HepG2 (cell line): ENCODE measurements around the gene RPS2. TPM values are rescaled to one million over a fixed set of nuclear protein-coding genes. Genes with fewer than 3 reads are reported as not detected.

Experiments used
- ATAC-seq: fragments of 200-7000 bp; cut with Tn5 transposase; 3 replicates; pipeline ENCODE4 v1.9.1; 2020; ENCODE audit warnings: mild to moderate bottlenecking, moderate library complexity
- BruUV-seq: library from RNA; stranded (reverse); fragments of 400-500 nt; replicated peaks from 2 replicates; lab custom pipeline; 2021; lab: Mats Ljungman, UMichigan
- CTCF ChIA-PET: fragments of 300-600 bp; formaldehyde crosslinking; extraction: SDS; loops from one replicate; lab custom pipeline; 2021; ENCODE audit warnings: low total read pairs, inconsistent platforms, low intra/inter-chr PET ratio; lab: Yijun Ruan, JAX
- POLR2A ChIA-PET: fragments of 350-600 bp; sonication (Branson Sonifier 250); formaldehyde crosslinking; loops from one replicate; lab custom pipeline; 2020; ENCODE audit warnings: antibody characterized with exemption, inconsistent platforms; lab: Yijun Ruan, JAX
- DNase-seq: peaks from one replicate; pipeline ENCODE4 v3.0.0-alpha.2; 2015; ENCODE audit warnings: low spot score
- FAIRE-seq: peaks from 3 replicates; lab custom pipeline; 2011; peaks lifted over from hg19 to GRCh38; lab: Jason Lieb, UNC
- H2AFZ ChIP-seq: one replicate; pipeline ENCODE4 v1.6.1; 2011; ENCODE audit warnings: low read length, inconsistent platforms
- H3K27ac ChIP-seq: fragments of 300-600 bp; 3 replicates; pipeline ENCODE4 v1.8.0; 2011; ENCODE audit warnings: mixed run types, mild to moderate bottlenecking, mixed read lengths, low read length, inconsistent platforms; ENCODE audit not compliant: insufficient read depth; ENCODE audit errors: extremely low read length
- H3K27me3 ChIP-seq, 2 experiments: fragments of 200-600 bp in 1 of 2; 2 replicates in 1 of 2; 3 replicates in 1 of 2; pipeline versions ENCODE4 v1.6.0 to v1.8.0; 2011; ENCODE audit warnings: low read length in 2 of 2, mild to moderate bottlenecking in 2 of 2, moderate library complexity in 2 of 2, inconsistent platforms in 1 of 2; ENCODE audit not compliant: insufficient read depth in 2 of 2, control insufficient read depth in 1 of 2
- H3K36me3 ChIP-seq, 2 experiments: fragments of 200-600 bp in 1 of 2; replicated peaks in 1 of 2; 2 replicates in 1 of 2; 3 replicates in 1 of 2; pipeline versions ENCODE4 v1.5.1 to v1.8.0; 2011; ENCODE audit warnings: low read length in 2 of 2, inconsistent platforms in 1 of 2; ENCODE audit not compliant: insufficient read depth in 2 of 2, control insufficient read depth in 1 of 2
- H3K4me1 ChIP-seq: 2 replicates; pipeline ENCODE4 v1.5.1; 2012; ENCODE audit warnings: low read length, inconsistent platforms; ENCODE audit not compliant: insufficient read depth
- H3K4me2 ChIP-seq: 2 replicates; pipeline ENCODE4 v1.6.0; 2011; ENCODE audit warnings: low read depth, low read length, inconsistent platforms
- H3K4me3 ChIP-seq, 3 experiments: fragments of 200-600 bp in 1 of 3; sonication (generic), shearing (Covaris generic) in 1 of 3; replicated peaks in 1 of 3; 2 replicates each; pipeline ENCODE4 v1.5.1; 2011 to 2016; ENCODE audit warnings: low read length in 3 of 3, inconsistent platforms in 2 of 3, low read depth in 2 of 3, mild to moderate bottlenecking in 2 of 3, control low read depth in 1 of 3, mixed read lengths in 1 of 3; ENCODE audit not compliant: insufficient read depth in 1 of 3
- H3K79me2 ChIP-seq: one replicate; pipeline ENCODE4 v1.6.1; 2011; ENCODE audit warnings: low read length, inconsistent platforms; ENCODE audit not compliant: insufficient read depth
- H3K9ac ChIP-seq: 2 replicates; pipeline ENCODE4 v1.6.0; 2011; ENCODE audit warnings: mild to moderate bottlenecking, low read depth, low read length, inconsistent platforms; ENCODE audit not compliant: insufficient read depth
- H3K9me3 ChIP-seq: 2 replicates; pipeline ENCODE4 v1.5.1; 2012; ENCODE audit warnings: mild to moderate bottlenecking, low read length
- H4K20me1 ChIP-seq: 2 replicates; pipeline ENCODE4 v1.6.0; 2011; ENCODE audit warnings: inconsistent platforms, mild to moderate bottlenecking, low read length, moderate library complexity; ENCODE audit not compliant: insufficient read depth
- CREB1 ChIP-seq, 2 experiments: fragments of 450-650 bp in 1 of 2; IDR thresholded peaks; 2 replicates each; pipeline ENCODE4 v1.6.1; 2016 to 2017; ENCODE audit warnings: control low read depth in 1 of 2, mild to moderate bottlenecking in 1 of 2, missing compliant biosample characterization in 1 of 2, missing genetic modification characterization in 1 of 2
- HDAC2 ChIP-seq: sonication (generic); formaldehyde crosslinking; IDR thresholded peaks from 2 replicates; pipeline ENCODE4 v1.4.0; 2020; ENCODE audit warnings: missing genetic modification reagents
- KDM5A ChIP-seq: fragments of 200-600 bp; sonication (generic); IDR thresholded peaks from 2 replicates; pipeline ENCODE4 v1.7.0; 2018; ENCODE audit warnings: antibody characterized with exemption, mild to moderate bottlenecking, low read length, borderline replicate concordance
- SIX1 ChIP-seq: sonication (generic); formaldehyde crosslinking; IDR thresholded peaks from 2 replicates; pipeline ENCODE4 v1.4.0; 2020; ENCODE audit warnings: missing genetic modification reagents, borderline replicate concordance
- SP1 ChIP-seq, 2 experiments: fragments of 450-650 bp in 1 of 2; sonication (generic) in 1 of 2; formaldehyde crosslinking in 1 of 2; IDR thresholded peaks; 2 replicates each; pipeline versions ENCODE4 v1.4.0 to v1.6.1; 2016 to 2020; ENCODE audit warnings: missing genetic modification reagents in 1 of 2
- SP4 ChIP-seq: sonication (generic); formaldehyde crosslinking; IDR thresholded peaks from 2 replicates; pipeline ENCODE4 v1.8.1; 2023; ENCODE audit warnings: mild to moderate bottlenecking, missing genetic modification reagents
- ZNF7 ChIP-seq: IDR thresholded peaks from 2 replicates; pipeline ENCODE4 v1.6.1; 2016; ENCODE audit warnings: missing biosample characterization, missing genetic modification reagents
- WGBS: methylation state at CpG from one replicate; pipeline ENCODE4 v1.1.6; 2017; ENCODE audit warnings: low lambda C conversion rate; 5-methylcytosine and 5-hydroxymethylcytosine counted together
- in situ Hi-C: cut with HindIII; loops from 2 replicates; pipeline ENCODE4 v1.10.0; 2017; ENCODE audit warnings: low pct_unique_long_range_greater_than_20kb; ENCODE audit not compliant: extremely low pct_ligation_motif_present
- intact Hi-C: fragments of 100-400 bp; cut with micrococcal nuclease; formaldehyde crosslinking; loops from one replicate; pipeline ENCODE4 v1.10.0; 2022; ENCODE audit not compliant: unreplicated experiment
- polyA plus RNA-seq, 8 experiments: library from polyadenylated mRNA; depleted of rRNA in 3 of 8; stranded (reverse) in 7 of 8; unstranded in 1 of 8; fragments of >200 nt; fragmentation: Illumina TruSeq in 4 of 8; extraction: Trizol in 4 of 8; gene quantifications; 2 replicates each; pipeline versions ENCODE4 v1.2.1 to v1.2.3, GENCODE V29; 2011 to 2016; ENCODE audit warnings: low read depth in 4 of 8, missing spikeins in 1 of 8, mixed read lengths in 1 of 8; ENCODE audit not compliant: insufficient read depth in 1 of 8
- total RNA-seq, 5 experiments: library from RNA; depleted of rRNA; stranded (reverse); fragments of >200 nt; fragmentation: Illumina TruSeq; extraction: Trizol; gene quantifications; 2 replicates each; pipeline ENCODE4 v1.2.3, GENCODE V29; 2016; ENCODE audit warnings: low read depth in 1 of 5
- TF ChIP-seq, protein P1 (sequence below): sonication (generic); formaldehyde crosslinking; IDR thresholded peaks from 2 replicates; pipeline ENCODE4 v1.8.0; 2022; ENCODE audit warnings: mild to moderate bottlenecking, missing genetic modification reagents; ENCODE audit not compliant: insufficient replicate concordance
- TF ChIP-seq, protein P2 (sequence below): sonication (generic); formaldehyde crosslinking; IDR thresholded peaks from 2 replicates; pipeline ENCODE4 v1.5.0; 2020; ENCODE audit warnings: mild to moderate bottlenecking, missing genetic modification reagents
- TF ChIP-seq, protein P3 (sequence below): sonication (generic); formaldehyde crosslinking; IDR thresholded peaks from 2 replicates; pipeline ENCODE4 v1.4.0; 2020; ENCODE audit warnings: missing genetic modification reagents
- TF ChIP-seq, protein P4 (sequence below): sonication (generic); formaldehyde crosslinking; IDR thresholded peaks from 2 replicates; pipeline ENCODE4 v1.4.0; 2020; ENCODE audit warnings: missing genetic modification reagents, mild to moderate bottlenecking, borderline replicate concordance

RPS2 gene
- total and polyA plus RNA-seq, 2 of the 13 experiments (the other 11 are each of a cell fraction or from before 2014, with no cell fraction given): 1,908 to 4,514 TPM

DNA sequence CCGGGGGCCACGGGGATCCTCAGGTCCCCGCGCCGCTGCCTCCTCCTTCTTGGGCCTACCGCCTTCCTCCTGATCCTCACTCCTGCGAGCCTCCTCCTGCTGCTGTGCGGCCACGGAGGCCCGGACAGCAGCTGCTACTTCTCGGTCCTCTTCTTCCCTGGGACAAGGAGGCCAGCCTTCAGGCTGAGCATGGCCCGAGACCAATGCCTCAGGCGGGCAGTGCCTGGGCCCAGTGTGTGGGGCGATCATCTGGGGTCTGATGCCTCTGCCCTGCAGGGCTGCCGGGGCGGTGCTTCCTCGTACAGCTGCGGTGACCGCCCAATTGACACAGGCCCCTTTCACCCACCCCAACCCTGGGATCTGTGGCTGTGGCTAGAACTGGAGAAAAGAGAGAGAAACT, 36.4 kb upstream of the RPS2 start:
- Histone ChIP-seq H3K4me3 (no peak overlapping the region), H3K36me3 (peaks cover 29 to 45% of the 10 kb centered on the region in 2 experiments), H3K9me3 (no peaks in the 10 kb centered on the region), H3K79me2 (peaks cover 12% of the 10 kb centered on the region), H3K27me3 (no peaks in the 10 kb centered on the region), H3K4me2 (no peak overlapping the region), H3K27ac (no peak overlapping the region), H4K20me1 (peaks cover 5% of the 10 kb centered on the region; the same call in 1 of the 2 replicates), H3K4me1 (peaks cover 21% of the 10 kb centered on the region), H3K9ac (no peak overlapping the region), H2AFZ (no peak overlapping the region)
- in situ Hi-C loops (no loop called here), intact Hi-C loops (no loop called here)
- FAIRE-seq (no peak), DNase-seq (no peak), ATAC-seq (no peak)
- CTCF ChIA-PET: no interaction called here
- 94% methylated on average over 11 of the region's 19 CpGs for WGBS
- BruUV-seq: no TSS peak
- POLR2A ChIA-PET: no interaction called here
- TF ChIP-seq, protein P1, sequence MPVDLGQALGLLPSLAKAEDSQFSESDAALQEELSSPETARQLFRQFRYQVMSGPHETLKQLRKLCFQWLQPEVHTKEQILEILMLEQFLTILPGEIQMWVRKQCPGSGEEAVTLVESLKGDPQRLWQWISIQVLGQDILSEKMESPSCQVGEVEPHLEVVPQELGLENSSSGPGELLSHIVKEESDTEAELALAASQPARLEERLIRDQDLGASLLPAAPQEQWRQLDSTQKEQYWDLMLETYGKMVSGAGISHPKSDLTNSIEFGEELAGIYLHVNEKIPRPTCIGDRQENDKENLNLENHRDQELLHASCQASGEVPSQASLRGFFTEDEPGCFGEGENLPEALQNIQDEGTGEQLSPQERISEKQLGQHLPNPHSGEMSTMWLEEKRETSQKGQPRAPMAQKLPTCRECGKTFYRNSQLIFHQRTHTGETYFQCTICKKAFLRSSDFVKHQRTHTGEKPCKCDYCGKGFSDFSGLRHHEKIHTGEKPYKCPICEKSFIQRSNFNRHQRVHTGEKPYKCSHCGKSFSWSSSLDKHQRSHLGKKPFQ (CRISPR knock-in tag): no peak
- TF ChIP-seq, protein P2, sequence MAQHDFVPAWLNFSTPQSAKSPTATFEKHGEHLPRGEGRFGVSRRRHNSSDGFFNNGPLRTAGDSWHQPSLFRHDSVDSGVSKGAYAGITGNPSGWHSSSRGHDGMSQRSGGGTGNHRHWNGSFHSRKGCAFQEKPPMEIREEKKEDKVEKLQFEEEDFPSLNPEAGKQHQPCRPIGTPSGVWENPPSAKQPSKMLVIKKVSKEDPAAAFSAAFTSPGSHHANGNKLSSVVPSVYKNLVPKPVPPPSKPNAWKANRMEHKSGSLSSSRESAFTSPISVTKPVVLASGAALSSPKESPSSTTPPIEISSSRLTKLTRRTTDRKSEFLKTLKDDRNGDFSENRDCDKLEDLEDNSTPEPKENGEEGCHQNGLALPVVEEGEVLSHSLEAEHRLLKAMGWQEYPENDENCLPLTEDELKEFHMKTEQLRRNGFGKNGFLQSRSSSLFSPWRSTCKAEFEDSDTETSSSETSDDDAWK: no peak
- TF ChIP-seq SP4 (CRISPR knock-in tag) (no peak), KDM5A (no peak), ZNF7 (CRISPR knock-in tag) (no peak), SIX1 (CRISPR knock-in tag) (no peak), SP1 (IDR thresholded peaks at IDR 0.05) (no peak), SP1 (CRISPR knock-in tag; IDR thresholded peaks at IDR 0.05) (no peak), CREB1 (IDR thresholded peaks at IDR 0.05) (no peak), CREB1 (CRISPR knock-in tag; IDR thresholded peaks at IDR 0.05) (no peak), HDAC2 (CRISPR knock-in tag) (no peak)
- TF ChIP-seq, protein P3, sequence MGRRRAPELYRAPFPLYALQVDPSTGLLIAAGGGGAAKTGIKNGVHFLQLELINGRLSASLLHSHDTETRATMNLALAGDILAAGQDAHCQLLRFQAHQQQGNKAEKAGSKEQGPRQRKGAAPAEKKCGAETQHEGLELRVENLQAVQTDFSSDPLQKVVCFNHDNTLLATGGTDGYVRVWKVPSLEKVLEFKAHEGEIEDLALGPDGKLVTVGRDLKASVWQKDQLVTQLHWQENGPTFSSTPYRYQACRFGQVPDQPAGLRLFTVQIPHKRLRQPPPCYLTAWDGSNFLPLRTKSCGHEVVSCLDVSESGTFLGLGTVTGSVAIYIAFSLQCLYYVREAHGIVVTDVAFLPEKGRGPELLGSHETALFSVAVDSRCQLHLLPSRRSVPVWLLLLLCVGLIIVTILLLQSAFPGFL: no peak
- TF ChIP-seq, protein P4, sequence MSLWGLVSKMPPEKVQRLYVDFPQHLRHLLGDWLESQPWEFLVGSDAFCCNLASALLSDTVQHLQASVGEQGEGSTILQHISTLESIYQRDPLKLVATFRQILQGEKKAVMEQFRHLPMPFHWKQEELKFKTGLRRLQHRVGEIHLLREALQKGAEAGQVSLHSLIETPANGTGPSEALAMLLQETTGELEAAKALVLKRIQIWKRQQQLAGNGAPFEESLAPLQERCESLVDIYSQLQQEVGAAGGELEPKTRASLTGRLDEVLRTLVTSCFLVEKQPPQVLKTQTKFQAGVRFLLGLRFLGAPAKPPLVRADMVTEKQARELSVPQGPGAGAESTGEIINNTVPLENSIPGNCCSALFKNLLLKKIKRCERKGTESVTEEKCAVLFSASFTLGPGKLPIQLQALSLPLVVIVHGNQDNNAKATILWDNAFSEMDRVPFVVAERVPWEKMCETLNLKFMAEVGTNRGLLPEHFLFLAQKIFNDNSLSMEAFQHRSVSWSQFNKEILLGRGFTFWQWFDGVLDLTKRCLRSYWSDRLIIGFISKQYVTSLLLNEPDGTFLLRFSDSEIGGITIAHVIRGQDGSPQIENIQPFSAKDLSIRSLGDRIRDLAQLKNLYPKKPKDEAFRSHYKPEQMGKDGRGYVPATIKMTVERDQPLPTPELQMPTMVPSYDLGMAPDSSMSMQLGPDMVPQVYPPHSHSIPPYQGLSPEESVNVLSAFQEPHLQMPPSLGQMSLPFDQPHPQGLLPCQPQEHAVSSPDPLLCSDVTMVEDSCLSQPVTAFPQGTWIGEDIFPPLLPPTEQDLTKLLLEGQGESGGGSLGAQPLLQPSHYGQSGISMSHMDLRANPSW (CRISPR knock-in tag): no peak
